SK-N-MC (cell line): Measurements from ENCODE around the gene THAP10.
A peak's percentile ranks its signal among the peaks of the same experiment; 100 is the strongest.

Source experiments
- DNase-seq: peaks from one replicate; pipeline ENCODE4 v3.0.0-alpha.2; 2011; ENCODE audit warnings: low read depth, low spot score
- H3K27ac ChIP-seq: fragments of 200-600 bp; sonication (generic); 2 replicates; pipeline ENCODE4 v1.5.1; 2016; ENCODE audit warnings: mixed run types
- H3K36me3 ChIP-seq: fragments of 200-600 bp; sonication (generic); 2 replicates; pipeline ENCODE4 v1.6.1; 2017; ENCODE audit warnings: antibody characterized with exemption, low read length, mixed read lengths; ENCODE audit not compliant: insufficient read depth
- H3K4me3 ChIP-seq: fragments of 200-600 bp; sonication (generic); 2 replicates; pipeline ENCODE4 v1.5.1; 2016
- H3K9ac ChIP-seq: fragments of 200-600 bp; sonication (generic); 2 replicates; pipeline ENCODE4 v1.8.0; 2017; ENCODE audit warnings: mixed run types, mixed read lengths; ENCODE audit not compliant: insufficient read length
- H3K9me3 ChIP-seq: fragments of 200-600 bp; sonication (generic); 2 replicates; pipeline ENCODE4 v1.6.1; 2017; ENCODE audit warnings: low read depth, mild to moderate bottlenecking, antibody characterized with exemption, low read length, moderate library complexity, mixed read lengths
- EZH2 ChIP-seq: fragments of 200-600 bp; sonication (generic); IDR thresholded peaks from one replicate; pipeline ENCODE4 v1.6.1; 2017; ENCODE audit warnings: antibody characterized with exemption
- FOXP2 ChIP-seq: optimal IDR thresholded peaks from 2 replicates; pipeline ENCODE3; 2011; ENCODE audit warnings: mild to moderate bottlenecking, moderate library complexity; ENCODE audit not compliant: insufficient read depth; ENCODE audit errors: extremely low read length, control extremely low read depth
- POLR2AphosphoS5 ChIP-seq: IDR thresholded peaks from 2 replicates; pipeline ENCODE4 v1.6.1; 2012; ENCODE audit warnings: mild to moderate bottlenecking, low read depth, low read length, borderline replicate concordance

The THAP10 gene

GRCh38 chr15:70833861-70834765 is 58.1 kb downstream of the THAP10 start:
- H3K9ac ChIP-seq, result peak overlapping the region; percentile 21
- TF ChIP-seq FOXP2 (no peak), POLR2AphosphoS5 (no peak), EZH2 (no peak)
- peak overlapping the region; percentile 80 for H3K27ac ChIP-seq
- peaks cover 38% of the 10 kb centered on the region for H3K36me3 ChIP-seq
- H3K4me3 ChIP-seq, result peak overlapping the region; percentile 62
- H3K9me3 ChIP-seq, result no peaks in the 10 kb centered on the region
- peak; percentile 35 for DNase-seq

GRCh38 chr15:70833422-70833821 is 58.8 kb downstream of the THAP10 start:
- DNase-seq, result no peak
- peaks cover 38% of the 10 kb centered on the region for H3K36me3 ChIP-seq
- TF ChIP-seq POLR2AphosphoS5 (no peak), FOXP2 (no peak), EZH2 (no peak)
- H3K9me3 ChIP-seq, result no peaks in the 10 kb centered on the region
- H3K4me3 ChIP-seq, result peak overlapping the region; percentile 62
- peak overlapping the region; percentile 21 for H3K9ac ChIP-seq
- peak overlapping the region; percentile 80 for H3K27ac ChIP-seq

GRCh38 chr15:70832176-70832575 is 60.1 kb downstream of the THAP10 start:
- Histone ChIP-seq H3K36me3 (peaks cover 38% of the 10 kb centered on the region), H3K4me3 (no peak overlapping the region), H3K9ac (no peak overlapping the region), H3K9me3 (no peaks in the 10 kb centered on the region), H3K27ac (no peak overlapping the region)
- no peak for TF ChIP-seq POLR2AphosphoS5
- TF ChIP-seq EZH2, result no peak
- no peak for TF ChIP-seq FOXP2
- DNase-seq, result no peak
